Astrocyte (in vitro differentiated cells and primary cell): ENCODE measurements around the gene NAALADL2.

Experiments
- CTCF ChIP-seq: IDR thresholded peaks from 2 replicates; pipeline ENCODE4 v1.5.1; 2011; ENCODE audit warnings: low read depth, mild to moderate bottlenecking, inconsistent platforms, low read length, moderate library complexity; ENCODE audit not compliant: insufficient read depth
- EZH2 ChIP-seq: IDR thresholded peaks from 2 replicates; pipeline ENCODE4 v1.6.1; 2012; ENCODE audit warnings: mild to moderate bottlenecking, low read length, inconsistent platforms; ENCODE audit not compliant: insufficient read depth

GRCh38 chr3:175211466-175211865 is 352.3 kb downstream of the NAALADL2 start:
- TF ChIP-seq CTCF (no peak), EZH2 (no peak)
